ENCODE data around the gene MAGOH. TPM values are rescaled to one million over a fixed set of nuclear protein-coding genes. Genes with fewer than 3 reads are reported as not detected.

Gene MAGOH
- total RNA-seq, 1 donor from 2014 or later = 27.2 TPM

- Mint-ChIP-seq H3K4me3 (ENCODE audit: unreplicated experiment) (no peak overlapping the region), H3K9me3 (ENCODE audit: low read depth) (no peaks in the 10 kb centered on the region), H3K27ac (ENCODE audit: unreplicated experiment) (no peak overlapping the region), H3K27me3 (ENCODE audit: low read depth) (no peaks in the 10 kb centered on the region), H3K4me1 (ENCODE audit: low read depth) (no peaks in the 10 kb centered on the region), H3K36me3 (ENCODE audit: low read depth) (no peaks in the 10 kb centered on the region)
- peak; percentile 55 for DNase-seq (ENCODE audit: low spot score)
- TF ChIP-seq, protein P1, sequence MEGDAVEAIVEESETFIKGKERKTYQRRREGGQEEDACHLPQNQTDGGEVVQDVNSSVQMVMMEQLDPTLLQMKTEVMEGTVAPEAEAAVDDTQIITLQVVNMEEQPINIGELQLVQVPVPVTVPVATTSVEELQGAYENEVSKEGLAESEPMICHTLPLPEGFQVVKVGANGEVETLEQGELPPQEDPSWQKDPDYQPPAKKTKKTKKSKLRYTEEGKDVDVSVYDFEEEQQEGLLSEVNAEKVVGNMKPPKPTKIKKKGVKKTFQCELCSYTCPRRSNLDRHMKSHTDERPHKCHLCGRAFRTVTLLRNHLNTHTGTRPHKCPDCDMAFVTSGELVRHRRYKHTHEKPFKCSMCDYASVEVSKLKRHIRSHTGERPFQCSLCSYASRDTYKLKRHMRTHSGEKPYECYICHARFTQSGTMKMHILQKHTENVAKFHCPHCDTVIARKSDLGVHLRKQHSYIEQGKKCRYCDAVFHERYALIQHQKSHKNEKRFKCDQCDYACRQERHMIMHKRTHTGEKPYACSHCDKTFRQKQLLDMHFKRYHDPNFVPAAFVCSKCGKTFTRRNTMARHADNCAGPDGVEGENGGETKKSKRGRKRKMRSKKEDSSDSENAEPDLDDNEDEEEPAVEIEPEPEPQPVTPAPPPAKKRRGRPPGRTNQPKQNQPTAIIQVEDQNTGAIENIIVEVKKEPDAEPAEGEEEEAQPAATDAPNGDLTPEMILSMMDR (IDR thresholded peaks at IDR 0.05) = peak; percentile 96
Measured at GRCh38 chr1:53278298-53278725, 40.0 kb upstream of the MAGOH start.

GRCh38 chr1:53277326-53277725 lies 39.0 kb upstream of the MAGOH start:
- Mint-ChIP-seq H3K4me1 (ENCODE audit: low read depth) (no peaks in the 10 kb centered on the region), H3K9me3 (ENCODE audit: low read depth) (no peaks in the 10 kb centered on the region), H3K36me3 (ENCODE audit: low read depth) (no peaks in the 10 kb centered on the region), H3K27ac (ENCODE audit: unreplicated experiment) (no peak overlapping the region), H3K27me3 (ENCODE audit: low read depth) (no peaks in the 10 kb centered on the region), H3K4me3 (ENCODE audit: unreplicated experiment) (no peak overlapping the region)
- peak; percentile 48 for DNase-seq (ENCODE audit: low spot score)
- TF ChIP-seq, protein P1 (IDR thresholded peaks at IDR 0.05) = no peak

GRCh38 chr1:53276902-53277281 lies 38.6 kb upstream of the MAGOH start:
- Mint-ChIP-seq H3K4me1 (ENCODE audit: low read depth) (no peaks in the 10 kb centered on the region), H3K4me3 (ENCODE audit: unreplicated experiment) (no peak overlapping the region), H3K9me3 (ENCODE audit: low read depth) (no peaks in the 10 kb centered on the region), H3K27ac (ENCODE audit: unreplicated experiment) (no peak overlapping the region), H3K27me3 (ENCODE audit: low read depth) (no peaks in the 10 kb centered on the region), H3K36me3 (ENCODE audit: low read depth) (no peaks in the 10 kb centered on the region)
- TF ChIP-seq, protein P1 (IDR thresholded peaks at IDR 0.05) = no peak
- peak; percentile 86 for DNase-seq (ENCODE audit: low spot score)

DNA sequence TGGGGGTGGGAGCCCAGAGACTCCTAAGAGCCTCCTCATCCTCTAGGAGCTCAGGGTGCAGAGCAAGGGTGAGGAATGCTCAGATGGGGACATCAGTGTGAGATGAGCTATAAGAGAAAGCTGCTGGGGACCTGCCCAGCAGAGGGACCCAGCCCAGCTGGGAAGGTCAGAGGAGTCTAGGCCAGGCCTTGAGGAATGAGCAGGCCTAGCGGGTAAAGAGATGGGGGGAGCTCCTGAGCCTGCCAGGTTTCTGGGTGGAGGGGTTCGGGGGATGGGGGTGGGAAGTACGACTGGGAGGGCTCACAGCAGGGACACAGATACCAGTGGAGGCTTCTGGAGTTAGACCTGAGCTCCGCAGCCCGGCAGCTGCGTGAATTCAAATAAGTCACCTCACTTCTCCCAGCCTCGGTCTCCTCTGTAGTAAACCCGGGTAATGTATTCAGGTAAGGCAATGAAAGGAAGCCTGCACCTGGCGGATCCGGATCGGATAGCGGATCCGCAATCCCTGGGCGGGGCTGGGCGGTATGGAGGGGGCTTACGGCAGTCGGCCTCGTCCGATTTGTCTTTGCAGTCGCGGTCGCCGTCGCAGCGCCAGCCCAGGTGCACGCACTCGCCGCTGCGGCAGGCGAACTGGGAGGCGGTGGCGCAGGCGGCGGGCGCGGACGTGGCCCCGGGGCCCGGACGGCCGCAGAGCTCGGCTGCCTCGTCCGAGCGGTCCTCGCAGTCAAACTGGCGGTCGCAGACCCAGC lies 38.0 kb upstream of the MAGOH start:
- H3K27me3 Mint-ChIP-seq (ENCODE audit: low read depth) = no peaks in the 10 kb centered on the region
- H3K4me3 Mint-ChIP-seq (ENCODE audit: unreplicated experiment) = no peak overlapping the region
- H3K4me1 Mint-ChIP-seq (ENCODE audit: low read depth) = no peaks in the 10 kb centered on the region
- TF ChIP-seq, protein P1 (IDR thresholded peaks at IDR 0.05) = no peak
- no peaks in the 10 kb centered on the region for H3K9me3 Mint-ChIP-seq (ENCODE audit: low read depth)
- no peaks in the 10 kb centered on the region for H3K36me3 Mint-ChIP-seq (ENCODE audit: low read depth)
- peak; percentile 81 for DNase-seq (ENCODE audit: low spot score)
- no peak overlapping the region for H3K27ac Mint-ChIP-seq (ENCODE audit: unreplicated experiment)

DNA sequence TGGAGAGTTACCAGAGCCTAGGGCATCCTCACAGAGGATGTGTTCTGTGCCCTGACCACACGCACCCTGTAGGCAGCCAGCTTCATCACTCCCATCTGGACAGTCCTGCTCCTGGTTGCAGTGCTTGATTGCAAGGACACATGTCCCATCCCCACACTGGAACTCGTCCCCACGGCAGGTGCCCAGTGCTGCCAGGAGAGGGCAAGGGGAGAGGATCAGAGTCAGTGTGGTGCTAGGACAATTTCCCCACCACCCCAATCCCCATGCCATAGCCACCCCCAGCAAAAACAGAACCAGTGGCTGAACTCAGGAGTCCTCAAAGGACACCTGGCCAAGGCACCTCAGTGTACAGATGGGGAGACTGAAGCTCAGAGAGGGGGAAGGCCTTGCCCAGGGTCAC lies 37.2 kb upstream of the MAGOH start:
- Mint-ChIP-seq H3K4me1 (ENCODE audit: low read depth) (no peaks in the 10 kb centered on the region), H3K27ac (ENCODE audit: unreplicated experiment) (no peak overlapping the region), H3K9me3 (ENCODE audit: low read depth) (no peaks in the 10 kb centered on the region), H3K4me3 (ENCODE audit: unreplicated experiment) (no peak overlapping the region), H3K27me3 (ENCODE audit: low read depth) (no peaks in the 10 kb centered on the region), H3K36me3 (ENCODE audit: low read depth) (peaks cover 4% of the 10 kb centered on the region)
- TF ChIP-seq, protein P1 (IDR thresholded peaks at IDR 0.05) = no peak
- DNase-seq (ENCODE audit: low spot score) = peak; percentile 40
